ENCODE measurements around the gene RAI14. TPM values are rescaled to one million over a fixed set of nuclear protein-coding genes. Genes with fewer than 3 reads are reported as not detected.

RAI14 gene
- total RNA-seq, 3 donors from 2014 or later: 12.5 to 38.7 (median 22.4) TPM

DNA sequence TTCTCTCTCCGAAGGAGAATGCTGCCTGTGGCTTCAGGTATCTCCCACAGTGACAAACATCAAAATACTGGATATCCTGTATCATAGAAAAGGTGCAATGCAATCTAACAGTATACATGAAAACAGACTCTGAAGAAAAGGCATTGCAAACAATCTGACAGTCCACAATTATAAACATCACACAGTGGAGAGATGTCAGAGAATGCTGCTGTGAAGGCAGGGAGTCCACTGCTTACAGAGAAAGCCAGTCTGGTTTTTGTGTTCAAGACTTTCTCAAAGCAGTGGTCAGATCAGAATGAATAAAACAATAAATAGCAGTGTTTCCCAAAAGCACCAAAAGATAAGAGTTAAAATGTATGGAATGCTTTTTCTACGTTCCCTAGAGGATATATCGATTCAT is 211.5 kb downstream of the RAI14 start:
- TF ChIP-seq POLR2AphosphoS5 (IDR thresholded peaks at IDR 0.05) (no peak), POLR2A (IDR thresholded peaks at IDR 0.05) (no peak)
- TF ChIP-seq, protein P1, sequence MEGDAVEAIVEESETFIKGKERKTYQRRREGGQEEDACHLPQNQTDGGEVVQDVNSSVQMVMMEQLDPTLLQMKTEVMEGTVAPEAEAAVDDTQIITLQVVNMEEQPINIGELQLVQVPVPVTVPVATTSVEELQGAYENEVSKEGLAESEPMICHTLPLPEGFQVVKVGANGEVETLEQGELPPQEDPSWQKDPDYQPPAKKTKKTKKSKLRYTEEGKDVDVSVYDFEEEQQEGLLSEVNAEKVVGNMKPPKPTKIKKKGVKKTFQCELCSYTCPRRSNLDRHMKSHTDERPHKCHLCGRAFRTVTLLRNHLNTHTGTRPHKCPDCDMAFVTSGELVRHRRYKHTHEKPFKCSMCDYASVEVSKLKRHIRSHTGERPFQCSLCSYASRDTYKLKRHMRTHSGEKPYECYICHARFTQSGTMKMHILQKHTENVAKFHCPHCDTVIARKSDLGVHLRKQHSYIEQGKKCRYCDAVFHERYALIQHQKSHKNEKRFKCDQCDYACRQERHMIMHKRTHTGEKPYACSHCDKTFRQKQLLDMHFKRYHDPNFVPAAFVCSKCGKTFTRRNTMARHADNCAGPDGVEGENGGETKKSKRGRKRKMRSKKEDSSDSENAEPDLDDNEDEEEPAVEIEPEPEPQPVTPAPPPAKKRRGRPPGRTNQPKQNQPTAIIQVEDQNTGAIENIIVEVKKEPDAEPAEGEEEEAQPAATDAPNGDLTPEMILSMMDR (IDR thresholded peaks at IDR 0.05): no peak
- intact Hi-C loops (cut with DNase I; ENCODE audit: low total_unique reads): no loop called here
- Histone ChIP-seq H3K9me3 (no peaks in the 10 kb centered on the region), H3K4me3 (no peak overlapping the region), H3K4me1 (no peaks in the 10 kb centered on the region), H3K36me3 (no peaks in the 10 kb centered on the region), H3K27me3 (no peaks in the 10 kb centered on the region), H3K27ac (no peak overlapping the region)
- no peak for DNase-seq (ENCODE audit: low spot score in 2 of 2)

DNA sequence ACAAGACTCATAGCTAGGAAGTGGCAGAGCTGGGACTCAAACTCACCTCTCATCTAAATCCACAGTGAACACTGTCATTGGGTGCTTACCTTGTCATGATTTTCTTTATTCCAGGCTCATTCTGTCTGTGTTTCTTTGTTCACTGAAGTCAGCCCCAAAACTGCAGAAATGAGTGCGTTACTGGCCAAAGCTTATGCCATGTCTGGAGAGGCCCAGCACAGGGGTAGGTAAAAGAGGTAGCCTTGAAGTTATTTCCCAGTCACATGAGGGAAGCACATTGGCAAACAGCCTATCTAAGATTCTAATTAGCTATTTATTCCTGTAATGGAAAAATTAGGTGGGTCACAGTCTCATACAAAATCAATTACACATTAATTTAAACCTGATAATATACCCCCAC is 212.7 kb downstream of the RAI14 start:
- DNase-seq (ENCODE audit: low spot score in 2 of 2): no peak
- no peaks in the 10 kb centered on the region for H3K36me3 ChIP-seq
- H3K9me3 ChIP-seq: no peaks in the 10 kb centered on the region
- no peak overlapping the region for H3K4me3 ChIP-seq
- H3K27me3 ChIP-seq: no peaks in the 10 kb centered on the region
- intact Hi-C loops (cut with DNase I; ENCODE audit: low total_unique reads): no loop called here
- no peak overlapping the region for H3K27ac ChIP-seq
- H3K4me1 ChIP-seq: no peaks in the 10 kb centered on the region
- TF ChIP-seq, protein P1 (IDR thresholded peaks at IDR 0.05): no peak
- TF ChIP-seq POLR2AphosphoS5 (IDR thresholded peaks at IDR 0.05) (no peak), POLR2A (IDR thresholded peaks at IDR 0.05) (no peak)

DNA sequence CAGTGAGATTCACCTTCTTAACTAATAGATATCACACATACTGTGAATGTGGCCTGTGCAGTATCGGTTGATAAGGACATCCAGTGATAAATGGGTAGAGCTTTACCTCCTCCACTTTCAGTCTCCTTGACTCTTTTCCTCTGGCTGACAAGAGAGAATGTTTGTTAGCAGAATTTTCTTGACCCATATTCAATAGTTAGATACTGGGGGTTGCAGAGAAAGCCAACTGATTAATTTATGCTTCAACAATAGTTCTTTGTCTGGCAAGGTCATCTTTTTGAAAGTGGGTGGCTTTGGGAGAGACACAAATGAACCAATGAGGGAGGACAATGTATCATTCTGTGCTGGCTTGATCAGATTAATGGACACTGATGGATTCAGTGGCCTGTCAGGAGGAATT is 213.1 kb downstream of the RAI14 start:
- TF ChIP-seq, protein P1 (IDR thresholded peaks at IDR 0.05): no peak
- TF ChIP-seq POLR2AphosphoS5 (IDR thresholded peaks at IDR 0.05): no peak
- TF ChIP-seq POLR2A (IDR thresholded peaks at IDR 0.05): no peak
- Histone ChIP-seq H3K4me1 (no peaks in the 10 kb centered on the region), H3K36me3 (no peaks in the 10 kb centered on the region), H3K4me3 (no peak overlapping the region), H3K27ac (no peak overlapping the region), H3K27me3 (no peaks in the 10 kb centered on the region), H3K9me3 (no peaks in the 10 kb centered on the region)
- intact Hi-C loops (cut with DNase I; ENCODE audit: low total_unique reads): no loop called here
- DNase-seq (ENCODE audit: low spot score in 2 of 2): no peak

DNA sequence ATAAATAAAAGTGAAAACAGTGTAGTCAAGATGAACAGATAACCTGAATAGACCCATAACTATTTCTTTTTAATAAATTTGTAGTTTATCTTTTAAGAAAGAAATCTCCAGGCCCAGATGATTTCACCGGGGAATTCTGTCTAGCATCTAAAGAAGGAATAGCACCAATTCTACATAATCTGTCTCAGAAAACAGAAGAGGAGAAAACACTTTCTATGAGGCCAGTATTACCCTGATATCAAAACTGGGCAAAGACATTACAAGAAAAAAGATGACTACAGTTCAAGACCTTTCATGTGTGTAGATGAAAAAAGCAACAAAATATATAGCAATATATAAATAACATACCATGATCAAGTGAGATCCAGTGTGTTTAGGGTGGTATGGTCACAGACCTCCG is 214.3 kb downstream of the RAI14 start:
- intact Hi-C loops (cut with DNase I; ENCODE audit: low total_unique reads): no loop called here
- H3K27me3 ChIP-seq: no peaks in the 10 kb centered on the region
- peaks cover 0 to 1% of the 10 kb centered on the region in 2 donors for H3K9me3 ChIP-seq
- no peak overlapping the region for H3K27ac ChIP-seq
- no peaks in the 10 kb centered on the region for H3K36me3 ChIP-seq
- no peak overlapping the region for H3K4me3 ChIP-seq
- H3K4me1 ChIP-seq: no peaks in the 10 kb centered on the region
- no peak for DNase-seq (ENCODE audit: low spot score in 2 of 2)
- TF ChIP-seq POLR2AphosphoS5 (IDR thresholded peaks at IDR 0.05) (no peak), POLR2A (IDR thresholded peaks at IDR 0.05) (no peak)
- TF ChIP-seq, protein P1 (IDR thresholded peaks at IDR 0.05): no peak

DNA sequence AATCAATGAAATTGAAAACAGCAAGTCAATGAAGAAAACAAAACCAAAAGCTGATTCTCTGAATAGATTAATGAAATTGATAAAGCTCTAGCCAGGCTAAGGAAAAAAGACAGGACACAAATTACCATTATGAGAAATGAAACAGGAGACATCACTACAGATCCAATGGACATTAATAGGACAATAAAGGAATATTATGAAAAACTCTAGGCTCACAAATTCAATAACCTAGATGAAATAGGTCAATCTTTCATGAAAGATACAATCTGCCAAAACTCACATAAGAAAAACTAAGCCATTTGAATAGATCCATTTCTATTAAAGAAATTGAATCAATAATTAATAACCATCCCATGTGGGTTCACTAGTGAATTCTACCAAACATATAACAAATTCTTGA is 220.1 kb downstream of the RAI14 start:
- intact Hi-C loops (cut with DNase I; ENCODE audit: low total_unique reads): no loop called here
- no peak overlapping the region for H3K27ac ChIP-seq
- peaks cover 0 to 17% of the 10 kb centered on the region in 2 donors for H3K9me3 ChIP-seq
- no peak for DNase-seq (ENCODE audit: low spot score in 2 of 2)
- no peak overlapping the region for H3K4me3 ChIP-seq
- no peaks in the 10 kb centered on the region for H3K27me3 ChIP-seq
- no peaks in the 10 kb centered on the region for H3K36me3 ChIP-seq
- TF ChIP-seq, protein P1 (IDR thresholded peaks at IDR 0.05): no peak
- TF ChIP-seq POLR2AphosphoS5 (IDR thresholded peaks at IDR 0.05) (no peak), POLR2A (IDR thresholded peaks at IDR 0.05) (no peak)
- no peaks in the 10 kb centered on the region for H3K4me1 ChIP-seq
